H1 (cell line): ENCODE results near the gene RNASE1. TPM values are rescaled to one million over a fixed set of nuclear protein-coding genes. Genes with fewer than 3 reads are reported as not detected.
A peak's percentile ranks its signal among the peaks of the same experiment; 100 is the strongest.

Source experiments
- CTCF ChIA-PET: fragments of 300-600 bp; sonication (Branson Sonifier 250); formaldehyde crosslinking; loops from one replicate; lab custom pipeline; 2021; ENCODE audit not compliant: partially characterized antibody; lab: Charles Lee
- POLR2A ChIA-PET: fragments of 300-600 bp; sonication (Branson Sonifier 250); formaldehyde crosslinking; loops from one replicate; lab custom pipeline; 2021; ENCODE audit warnings: inconsistent platforms; ENCODE audit not compliant: partially characterized antibody; lab: Charles Lee
- DNase-seq, 2 experiments: peaks; one replicate each; pipeline versions ENCODE4 v3.0.0 to v3.0.0-alpha.2; 2010 to 2022; ENCODE audit warnings: low spot score in 2 of 2, low read depth in 1 of 2, mixed read lengths in 1 of 2
- FAIRE-seq: peaks from 2 replicates; lab custom pipeline; 2011; peaks lifted over from hg19 to GRCh38; lab: Jason Lieb, UNC
- H2AFZ ChIP-seq: 2 replicates; pipeline ENCODE4 v1.8.1; 2012; ENCODE audit warnings: low read length, inconsistent platforms
- H2AK5ac ChIP-seq: 2 replicates; pipeline ENCODE4 v1.6.1; 2013; ENCODE audit warnings: low read depth, low read length
- H2BK120ac ChIP-seq: replicated peaks from 2 replicates; pipeline ENCODE3; 2013; ENCODE audit warnings: low read depth, low read length, inconsistent platforms
- H2BK12ac ChIP-seq: 2 replicates; pipeline ENCODE4 v1.6.1; 2013; ENCODE audit warnings: low read depth, low read length
- H2BK15ac ChIP-seq: 2 replicates; pipeline ENCODE4 v1.6.1; 2013; ENCODE audit warnings: low read length
- H2BK20ac ChIP-seq: 2 replicates; pipeline ENCODE4 v1.6.1; 2013; ENCODE audit warnings: low read length
- H2BK5ac ChIP-seq: 2 replicates; pipeline ENCODE4 v1.6.1; 2013; ENCODE audit warnings: low read depth, low read length
- H3K14ac ChIP-seq: 2 replicates; pipeline ENCODE4 v1.6.1; 2013; ENCODE audit warnings: inconsistent platforms; ENCODE audit not compliant: insufficient read length
- H3K18ac ChIP-seq: 2 replicates; pipeline ENCODE4 v1.6.1; 2013; ENCODE audit warnings: low read length; ENCODE audit errors: extremely low read depth
- H3K23ac ChIP-seq: 2 replicates; pipeline ENCODE4 v1.6.1; 2013; ENCODE audit warnings: inconsistent platforms; ENCODE audit not compliant: insufficient read length
- H3K23me2 ChIP-seq: 2 replicates; pipeline ENCODE4 v1.6.1; 2013; ENCODE audit warnings: low read depth, low read length
- H3K27ac ChIP-seq: 2 replicates; pipeline ENCODE4 v1.6.1; 2011; ENCODE audit warnings: low read depth, low read length, inconsistent platforms
- H3K27me3 ChIP-seq, 4 experiments: replicated peaks in 1 of 4; 1 replicate in 1 of 4; 2 replicates in 3 of 4; pipeline versions ENCODE4 v1.6.1 to v1.8.1; 2011 to 2013; ENCODE audit warnings: low read length in 3 of 4, mild to moderate bottlenecking in 3 of 4, inconsistent platforms in 2 of 4, mixed read lengths in 2 of 4, moderate library complexity in 1 of 4; ENCODE audit not compliant: control insufficient read depth in 3 of 4, insufficient read depth in 3 of 4; ENCODE audit errors: extremely low read depth in 1 of 4
- H3K36me3 ChIP-seq, 4 experiments: 2 replicates each; pipeline versions ENCODE4 v1.6.1 to v1.8.1; 2011 to 2013; ENCODE audit warnings: mild to moderate bottlenecking in 4 of 4, low read length in 3 of 4, moderate library complexity in 2 of 4, control low read depth in 1 of 4, inconsistent platforms in 1 of 4; ENCODE audit not compliant: insufficient read depth in 4 of 4, control insufficient read depth in 2 of 4
- H3K4ac ChIP-seq: replicated peaks from 2 replicates; pipeline ENCODE3; 2013; ENCODE audit warnings: low read length, low read depth, mixed read lengths, inconsistent platforms; ENCODE audit not compliant: insufficient read length
- H3K4me1 ChIP-seq, 4 experiments: replicated peaks in 1 of 4; 1 replicate in 1 of 4; 2 replicates in 3 of 4; pipeline versions ENCODE4 v1.6.1 to v1.8.1; 2011 to 2013; ENCODE audit warnings: low read length in 3 of 4, inconsistent platforms in 2 of 4, mixed read lengths in 1 of 4; ENCODE audit not compliant: insufficient read depth in 4 of 4, control insufficient read depth in 3 of 4
- H3K4me2 ChIP-seq, 2 experiments: 2 replicates each; pipeline versions ENCODE4 v1.6.1 to v1.8.1; 2011 to 2013; ENCODE audit warnings: low read depth in 2 of 2, low read length in 2 of 2, control low read depth in 1 of 2, inconsistent platforms in 1 of 2, mild to moderate bottlenecking in 1 of 2; ENCODE audit not compliant: insufficient read depth in 1 of 2
- H3K4me3 ChIP-seq, 4 experiments: fragments of 200-600, 300-600 bp in 1 of 4; sonication (generic), shearing (Covaris generic), sonication (Bioruptor Twin) in 1 of 4; 2 replicates each; pipeline versions ENCODE4 v1.5.1 to v1.8.1; 2011 to 2016; ENCODE audit warnings: low read length in 4 of 4, low read depth in 3 of 4, control low read depth in 2 of 4, inconsistent platforms in 2 of 4, mild to moderate bottlenecking in 2 of 4, mixed read lengths in 1 of 4, moderate library complexity in 1 of 4; ENCODE audit not compliant: insufficient read depth in 2 of 4; ENCODE audit errors: extremely low read depth in 1 of 4
- H3K56ac ChIP-seq: replicated peaks from 2 replicates; pipeline ENCODE3; 2013; ENCODE audit warnings: low read depth, mild to moderate bottlenecking, mixed read lengths, low read length, inconsistent platforms; ENCODE audit not compliant: insufficient read length
- H3K79me1 ChIP-seq: 2 replicates; pipeline ENCODE4 v1.6.1; 2013; ENCODE audit warnings: low read depth, low read length, control low read depth
- H3K79me2 ChIP-seq, 2 experiments: 2 replicates each; pipeline versions ENCODE4 v1.6.1 to v1.8.1; 2012 to 2013; ENCODE audit warnings: low read length in 2 of 2, mild to moderate bottlenecking in 2 of 2, inconsistent platforms in 1 of 2; ENCODE audit not compliant: insufficient read depth in 2 of 2, control insufficient read depth in 1 of 2
- H3K9ac ChIP-seq, 4 experiments: replicated peaks in 1 of 4; 1 replicate in 1 of 4; 2 replicates in 3 of 4; pipeline versions ENCODE4 v1.6.1 to v1.8.1; 2011 to 2013; ENCODE audit warnings: low read depth in 3 of 4, low read length in 3 of 4, control low read depth in 2 of 4, mild to moderate bottlenecking in 2 of 4, moderate library complexity in 2 of 4, inconsistent platforms in 1 of 4; ENCODE audit errors: extremely low read depth in 1 of 4
- H3K9me3 ChIP-seq, 2 experiments: 2 replicates each; pipeline versions ENCODE4 v1.6.1 to v1.8.1; 2012 to 2013; ENCODE audit warnings: mild to moderate bottlenecking in 2 of 2, moderate library complexity in 2 of 2, control low read depth in 1 of 2, inconsistent platforms in 1 of 2, low read depth in 1 of 2, low read length in 1 of 2, mixed read lengths in 1 of 2; ENCODE audit not compliant: insufficient read depth in 2 of 2
- H4K20me1 ChIP-seq, 2 experiments: replicated peaks in 1 of 2; 2 replicates each; pipeline versions ENCODE3 to v1.8.1; 2011 to 2013; ENCODE audit warnings: inconsistent platforms in 2 of 2, low read length in 2 of 2, mild to moderate bottlenecking in 1 of 2; ENCODE audit not compliant: insufficient read depth in 2 of 2, control insufficient read depth in 1 of 2
- H4K5ac ChIP-seq: 2 replicates; pipeline ENCODE4 v1.6.1; 2013; ENCODE audit warnings: low read length, low read depth, mixed read lengths, inconsistent platforms; ENCODE audit not compliant: insufficient read length
- H4K8ac ChIP-seq: 2 replicates; pipeline ENCODE4 v1.8.0; 2013; ENCODE audit warnings: mild to moderate bottlenecking, moderate library complexity, low read length, inconsistent platforms; ENCODE audit not compliant: insufficient read depth; ENCODE audit errors: extremely low read depth
- H4K91ac ChIP-seq: replicated peaks from 2 replicates; pipeline ENCODE3; 2013; ENCODE audit warnings: low read length, mixed read lengths, inconsistent platforms; ENCODE audit not compliant: insufficient read length
- JUND ChIP-seq: IDR thresholded peaks from 2 replicates; pipeline ENCODE4 v1.6.1; 2011; ENCODE audit warnings: mild to moderate bottlenecking, improper control_type of control experiment, low read length
- POLR2A ChIP-seq, 2 experiments: IDR thresholded peaks; 1 replicate in 1 of 2; 2 replicates in 1 of 2; pipeline ENCODE4 v1.6.1; 2011; ENCODE audit warnings: low read depth in 2 of 2, low read length in 2 of 2, mild to moderate bottlenecking in 2 of 2; ENCODE audit errors: control extremely low read depth in 1 of 2
- POLR2AphosphoS5 ChIP-seq: IDR thresholded peaks from 2 replicates; pipeline ENCODE4 v1.6.1; 2011; ENCODE audit warnings: low read depth, low read length
- POU5F1 ChIP-seq: IDR thresholded peaks from 2 replicates; pipeline ENCODE4 v1.6.1; 2011; ENCODE audit warnings: low read depth, mild to moderate bottlenecking, low read length, moderate library complexity
- RAD21 ChIP-seq, 2 experiments: IDR thresholded peaks in 1 of 2; conservative IDR thresholded peaks in 1 of 2; 2 replicates each; pipeline ENCODE4 v1.6.1; 2011; ENCODE audit warnings: low read depth in 2 of 2, low read length in 2 of 2, improper control_type of control experiment in 1 of 2, inconsistent platforms in 1 of 2, mild to moderate bottlenecking in 1 of 2, moderate library complexity in 1 of 2
- SIN3A ChIP-seq, 2 experiments: IDR thresholded peaks in 1 of 2; conservative IDR thresholded peaks in 1 of 2; 2 replicates each; pipeline ENCODE4 v1.6.1; 2011 to 2012; ENCODE audit warnings: low read length in 2 of 2, improper control_type of control experiment in 1 of 2, low read depth in 1 of 2, mild to moderate bottlenecking in 1 of 2
- TAF7 ChIP-seq: optimal IDR thresholded peaks from 2 replicates; pipeline ENCODE3; 2011; ENCODE audit warnings: low read depth, mild to moderate bottlenecking, inconsistent platforms, low read length, moderate library complexity, borderline replicate concordance
- TCF12 ChIP-seq: IDR thresholded peaks from 2 replicates; pipeline ENCODE4 v1.6.1; 2011; ENCODE audit warnings: low read depth, mild to moderate bottlenecking, low read length
- WGBS, 2 experiments: shearing (Covaris generic) in 1 of 2; methylation state at CpG; one replicate each; pipeline versions ENCODE4 v1.1.6 to v1.1.7; 2013 to 2015; ENCODE audit warnings: low lambda C conversion rate in 2 of 2, mixed read lengths in 2 of 2, inconsistent platforms in 1 of 2, low coverage in 1 of 2, missing lambda C conversion rate in 1 of 2; ENCODE audit not compliant: insufficient replicate concordance in 2 of 2, insufficient coverage in 1 of 2, insufficient read length in 1 of 2; ENCODE audit errors: extremely low coverage in 1 of 2, missing lambda C conversion rate in 1 of 2; 5-methylcytosine and 5-hydroxymethylcytosine counted together
- polyA plus RNA-seq, 7 experiments: library from polyadenylated mRNA; depleted of rRNA in 3 of 7; stranded (reverse) in 5 of 7; unstranded in 2 of 7; fragments of >200 nt in 5 of 7; fragments of 200-250 nt in 2 of 7; gene quantifications; 1 replicate in 5 of 7; 2 replicates in 1 of 7; 4 replicates in 1 of 7; pipeline versions ENCODE4 v1.2.1 to v1.2.3, GENCODE V29; 2011 to 2013; ENCODE audit warnings: missing spikeins in 2 of 7, mixed read lengths in 2 of 7
- total RNA-seq: library from RNA; stranded (reverse); fragmentation: NEBNext Ultra II Directional; extraction: Animal tissue kit (Norgen Biotek cat#: 25700); gene quantifications from 2 replicates; pipeline ENCODE4 v1.2.1, GENCODE V29; 2021
- TF ChIP-seq, protein P1 (sequence below): IDR thresholded peaks from 2 replicates; pipeline ENCODE4 v1.6.1; 2012; ENCODE audit warnings: inconsistent platforms

The RNASE1 gene
- total and polyA plus RNA-seq, 2 of the 8 experiments (the other 6 are each of a cell fraction or from before 2014, with no cell fraction given): 2.2 to 13.4 TPM

GRCh38 chr14:20820063-20820904 is 17.6 kb upstream of the RNASE1 start:
- H3K4me3 ChIP-seq: no peak overlapping the region
- ChIA-PET POLR2A (interaction anchor here (0.6 to 1.8 kb wide), 8 partner anchors 10 to 151 kb away, joined by 3 to 7 read pairs (median 4); partner anchors contain the start of genes RNASE1 and RNASE4), CTCF (interaction anchor here (0.6 to 3.6 kb wide), 6 partner anchors 10 to 1049 kb away, joined by 3 to 18 read pairs (median 3); no protein-coding TSS in a partner anchor)
- H3K18ac ChIP-seq: peak overlapping the region; percentile 95
- H3K23ac ChIP-seq: no peak overlapping the region
- no peaks in the 10 kb centered on the region for H4K20me1 ChIP-seq
- no peak overlapping the region for H2AFZ ChIP-seq
- H2AK5ac ChIP-seq: peak overlapping the region; percentile 95
- DNase-seq (peak in 1 of 2 experiments; percentile 66), FAIRE-seq (peak; percentile 69)
- H3K36me3 ChIP-seq: peaks cover 0 to 21% (median 3%) of the 10 kb centered on the region in 4 experiments; a peak in 3 of 8 replicates
- H4K5ac ChIP-seq: peak overlapping the region; percentile 24
- no peak overlapping the region for H3K9ac ChIP-seq
- peak overlapping the region; percentile 76 for H2BK120ac ChIP-seq
- no peaks in the 10 kb centered on the region for H3K9me3 ChIP-seq
- no peaks in the 10 kb centered on the region; the same call in 1 of the 2 replicates for H3K23me2 ChIP-seq
- 70% methylated on average over 14 of the region's 14 CpGs; no CpG with 5 or more reads in 1 of the 2 experiments for WGBS, 2 experiments
- H2BK5ac ChIP-seq: peak overlapping the region; percentile 96
- H3K27ac ChIP-seq: peak overlapping the region; percentile 50; the same call in 1 of the 2 replicates
- peaks cover 0 to 3% of the 10 kb centered on the region in 2 experiments; a peak in 1 of 4 replicates for H3K79me2 ChIP-seq
- H3K27me3 ChIP-seq: no peaks in the 10 kb centered on the region
- peak overlapping the region; percentile 99 for H2BK20ac ChIP-seq
- H2BK12ac ChIP-seq: peak overlapping the region; percentile 95
- no peak overlapping the region for H2BK15ac ChIP-seq
- H3K4me2 ChIP-seq: no peak overlapping the region; a peak in 1 of 4 replicates
- H3K4ac ChIP-seq: peak overlapping the region; percentile 55
- peak overlapping the region; percentile 92 for H4K91ac ChIP-seq
- H3K79me1 ChIP-seq: no peaks in the 10 kb centered on the region
- no peak overlapping the region for H4K8ac ChIP-seq
- H3K56ac ChIP-seq: no peak overlapping the region
- peaks cover 2 to 21% (median 8%) of the 10 kb centered on the region in 4 experiments; a peak in 4 of 7 replicates for H3K4me1 ChIP-seq
- no peak overlapping the region for H3K14ac ChIP-seq
- peak; percentile 40 for TF ChIP-seq POLR2AphosphoS5
- peak; percentile 76 for TF ChIP-seq TAF7
- TF ChIP-seq, protein P1, sequence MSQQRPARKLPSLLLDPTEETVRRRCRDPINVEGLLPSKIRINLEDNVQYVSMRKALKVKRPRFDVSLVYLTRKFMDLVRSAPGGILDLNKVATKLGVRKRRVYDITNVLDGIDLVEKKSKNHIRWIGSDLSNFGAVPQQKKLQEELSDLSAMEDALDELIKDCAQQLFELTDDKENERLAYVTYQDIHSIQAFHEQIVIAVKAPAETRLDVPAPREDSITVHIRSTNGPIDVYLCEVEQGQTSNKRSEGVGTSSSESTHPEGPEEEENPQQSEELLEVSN: peak; percentile 21; the same call in 1 of the 2 replicates
- TF ChIP-seq SIN3A (conservative IDR thresholded peaks at IDR 0.05 in 1 of 2, IDR thresholded peaks at IDR 0.05 in 1 of 2; ENCODE audit: low read depth in 1 of 2, low read length in 2 of 2): peak; percentile 37 to 74; a peak in 2 of 4 replicates
- peak in 1 of 2 experiments; percentile 53; a peak in 2 of 3 replicates for TF ChIP-seq POLR2A (IDR thresholded peaks at IDR 0.05; ENCODE audit: control extremely low read depth in 1 of 2, low read depth in 2 of 2, low read length in 2 of 2)
- TF ChIP-seq POU5F1: 0 out of 2 replicates have a peak, but pooled peaks have one; percentile 52
- peak in 1 of 2 experiments; percentile 8; a peak in 1 of 4 replicates for TF ChIP-seq RAD21 (IDR thresholded peaks at IDR 0.05 in 1 of 2, conservative IDR thresholded peaks at IDR 0.05 in 1 of 2; ENCODE audit: low read depth in 2 of 2, low read length in 2 of 2)
- 0 out of 2 replicates have a peak, but pooled peaks have one; percentile 54 for TF ChIP-seq TCF12
- no peak for TF ChIP-seq JUND
